Esophagus (tissue), 2 donors: ENCODE measurements around the gene PDZD11. TPM values are rescaled to one million over a fixed set of nuclear protein-coding genes. Genes with fewer than 3 reads are reported as not detected.
"Not testable (repeated sequence)": the region's sequence is repeated elsewhere in the genome, so short reads cannot be mapped to it uniquely, and the experiment has no call there.

ENCODE experiments used
- H3K27ac ChIP-seq, 2 donors: one replicate each; pipeline ENCODE4 v1.5.1; 2013; ENCODE audit warnings: low read depth in 2 of 2, mild to moderate bottlenecking in 2 of 2, inconsistent platforms in 1 of 2, low read length in 1 of 2, moderate library complexity in 1 of 2
- H3K27me3 ChIP-seq, 2 donors: one replicate each; pipeline ENCODE4 v1.6.1; 2013; ENCODE audit warnings: low read length in 2 of 2, control low read depth in 1 of 2, mild to moderate bottlenecking in 1 of 2; ENCODE audit not compliant: insufficient read depth in 2 of 2, control insufficient read depth in 1 of 2
- H3K36me3 ChIP-seq, 2 donors: one replicate each; pipeline ENCODE4 v1.6.1; 2013; ENCODE audit warnings: low read length in 1 of 2; ENCODE audit not compliant: control insufficient read depth in 2 of 2, insufficient read depth in 2 of 2
- H3K4me1 ChIP-seq, 2 donors: one replicate each; pipeline ENCODE4 v1.6.1; 2013; ENCODE audit warnings: low read length in 1 of 2; ENCODE audit not compliant: control insufficient read depth in 2 of 2, insufficient read depth in 2 of 2
- H3K4me3 ChIP-seq, 2 donors: one replicate each; pipeline ENCODE4 v1.5.1; 2013; ENCODE audit warnings: low read length in 2 of 2, mild to moderate bottlenecking in 2 of 2, low read depth in 1 of 2, moderate library complexity in 1 of 2
- H3K9me3 ChIP-seq, 2 donors: one replicate each; pipeline ENCODE4 v1.6.1; 2013; ENCODE audit warnings: mild to moderate bottlenecking in 2 of 2, low read depth in 1 of 2, low read length in 1 of 2, moderate library complexity in 1 of 2; ENCODE audit not compliant: control insufficient read depth in 2 of 2, insufficient read depth in 1 of 2
- WGBS, 2 donors: extraction: QIAGEN DNeasy Blood & Tissue Kit; methylation state at CpG; one replicate each; pipeline ENCODE4 v1.1.7; 2013; 5-methylcytosine and 5-hydroxymethylcytosine counted together
- polyA plus RNA-seq, 2 donors: library from polyadenylated mRNA; stranded (reverse); fragments of 200-250 nt; gene quantifications; one replicate each; pipeline ENCODE4 v1.2.3, GENCODE V29; 2013
- donor health status: healthy with polysubstance abuse.
- donor health status: Bipolar disorder and iron deficiency.

The PDZD11 gene, protein sequence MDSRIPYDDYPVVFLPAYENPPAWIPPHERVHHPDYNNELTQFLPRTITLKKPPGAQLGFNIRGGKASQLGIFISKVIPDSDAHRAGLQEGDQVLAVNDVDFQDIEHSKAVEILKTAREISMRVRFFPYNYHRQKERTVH
- polyA plus RNA-seq = 10 to 100 TPM; 54.2 to 78.0 TPM

DNA sequence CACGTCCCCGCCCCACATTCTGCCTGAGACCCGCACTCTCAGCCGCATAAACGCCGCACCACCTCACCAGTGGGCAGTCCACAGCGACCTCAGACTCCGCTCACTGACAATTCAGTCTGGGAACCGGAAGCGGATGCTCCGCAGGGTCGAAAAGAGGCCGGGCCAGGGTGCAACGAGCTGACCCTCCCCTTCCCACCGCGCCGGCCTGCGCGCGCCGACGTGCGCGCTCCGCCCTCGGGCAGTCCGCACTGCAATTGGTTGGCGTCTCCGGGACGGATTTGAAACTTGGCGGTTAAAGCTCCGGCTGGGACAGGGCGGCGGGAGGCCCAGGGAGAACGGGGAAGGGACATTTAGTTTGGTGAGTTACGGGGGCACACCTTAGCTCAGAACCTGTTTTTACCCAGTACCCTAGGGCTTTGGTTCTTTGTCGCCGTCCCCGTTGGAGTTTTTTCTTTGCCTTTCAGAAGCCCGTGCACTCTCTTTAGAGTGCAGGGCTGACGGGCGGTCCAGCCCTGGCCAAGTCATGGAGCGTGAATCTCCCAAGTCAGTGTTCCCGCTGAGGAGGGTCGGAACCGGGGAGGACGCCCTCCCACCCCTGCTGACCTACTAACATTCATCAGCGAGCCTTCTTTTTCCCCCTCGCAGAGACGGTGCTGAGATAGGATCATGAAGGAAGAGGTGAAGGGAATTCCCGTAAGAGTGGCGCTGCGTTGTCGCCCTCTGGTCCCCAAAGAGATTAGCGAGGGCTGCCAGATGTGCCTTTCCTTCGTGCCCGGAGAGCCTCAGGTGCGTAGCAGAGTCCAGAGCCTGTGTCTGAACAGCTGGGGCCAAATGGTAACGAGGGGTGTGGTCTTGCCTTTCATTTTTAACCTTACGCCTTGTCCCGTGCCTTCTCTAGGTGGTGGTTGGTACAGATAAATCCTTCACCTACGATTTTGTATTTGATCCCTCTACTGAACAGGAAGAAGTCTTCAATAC lies at the start of gene PDZD11, which contains the start of gene KIF4A:
Gene PDZD11 (minus strand): TSS at position 135 of the 978 bp plus-strand sequence. CDS start 586 bp downstream, outside the sequence.
Gene KIF4A (plus strand): TSS at position 312 of the 978 bp plus-strand sequence. CDS start 355 bp downstream, at position 667.
- Histone ChIP-seq H3K27me3 (no peaks in the 10 kb centered on the region), H3K4me1 (no peaks in the 10 kb centered on the region), H3K36me3 (peaks cover 0 to 4% of the 10 kb centered on the region in 2 donors), H3K4me3 (peak within 1 kb of the TSS; percentile 52 to 73), H3K9me3 (no peaks in the 10 kb centered on the region), H3K27ac (peak within 1 kb of the TSS; percentile 71 to 84)
- 1 to 28% methylated on average over 62 of the region's 62 CpGs for WGBS, 2 donors

DNA sequence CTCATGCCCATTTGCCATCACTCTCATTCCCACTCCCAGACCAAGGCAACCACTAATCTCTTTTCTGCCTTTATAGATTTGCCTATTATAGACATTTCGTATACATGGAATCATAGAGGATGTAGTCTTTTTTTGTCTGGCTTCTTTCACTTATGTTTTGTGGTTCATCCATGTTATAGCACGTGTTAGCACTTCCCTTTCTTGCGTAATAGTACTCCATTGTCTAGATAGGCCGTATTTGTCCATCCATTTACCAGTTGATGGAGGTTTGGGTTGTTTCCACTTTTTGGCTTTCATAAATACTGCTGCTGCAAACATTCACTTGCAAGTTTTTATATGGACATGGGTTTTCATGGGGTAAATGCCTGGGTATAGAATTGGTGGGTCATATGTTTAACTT lies 48.6 kb upstream of the PDZD11 start:
- H3K4me1 ChIP-seq = no peaks in the 10 kb centered on the region
- H3K4me3 ChIP-seq = no peak overlapping the region
- H3K27me3 ChIP-seq = no peaks in the 10 kb centered on the region
- no peaks in the 10 kb centered on the region for H3K36me3 ChIP-seq
- H3K27ac ChIP-seq = no peak overlapping the region
- WGBS, 2 donors = 78 to 80% methylated on average over 4 of the region's 4 CpGs
- H3K9me3 ChIP-seq = no peaks in the 10 kb centered on the region

GRCh38 chrX:70336767-70337166 lies 47.0 kb upstream of the PDZD11 start:
- no peaks in the 10 kb centered on the region for H3K36me3 ChIP-seq
- no peak overlapping the region for H3K4me3 ChIP-seq
- H3K4me1 ChIP-seq = no peaks in the 10 kb centered on the region
- no peaks in the 10 kb centered on the region for H3K27me3 ChIP-seq
- H3K9me3 ChIP-seq = no peaks in the 10 kb centered on the region
- no peak overlapping the region for H3K27ac ChIP-seq

DNA sequence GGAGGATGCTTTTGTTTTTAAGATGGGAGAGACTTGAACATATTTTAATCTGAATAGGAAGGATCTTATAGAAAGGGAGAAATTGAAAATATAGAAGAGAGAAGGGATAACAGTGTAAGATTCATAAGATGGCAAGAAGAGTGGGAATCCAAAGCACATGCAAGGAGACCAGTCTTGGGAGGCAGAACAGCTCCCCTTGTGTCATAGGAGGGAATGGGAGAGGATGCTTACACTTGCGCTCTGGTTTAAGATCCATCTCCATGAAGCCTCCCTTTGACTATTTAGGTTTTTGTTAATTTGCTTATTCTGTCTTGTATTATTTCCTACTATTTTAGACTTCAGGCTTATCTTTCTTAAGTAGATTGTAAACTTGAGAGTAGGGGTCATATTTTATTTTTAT lies 42.9 kb upstream of the PDZD11 start:
- Histone ChIP-seq H3K27me3 (no peaks in the 10 kb centered on the region), H3K27ac (no peak overlapping the region), H3K9me3 (no peaks in the 10 kb centered on the region), H3K36me3 (no peaks in the 10 kb centered on the region), H3K4me3 (no peak overlapping the region), H3K4me1 (no peaks in the 10 kb centered on the region)
- WGBS, 2 donors = 96 to 100% methylated on average over 1 of the region's 1 CpG

DNA sequence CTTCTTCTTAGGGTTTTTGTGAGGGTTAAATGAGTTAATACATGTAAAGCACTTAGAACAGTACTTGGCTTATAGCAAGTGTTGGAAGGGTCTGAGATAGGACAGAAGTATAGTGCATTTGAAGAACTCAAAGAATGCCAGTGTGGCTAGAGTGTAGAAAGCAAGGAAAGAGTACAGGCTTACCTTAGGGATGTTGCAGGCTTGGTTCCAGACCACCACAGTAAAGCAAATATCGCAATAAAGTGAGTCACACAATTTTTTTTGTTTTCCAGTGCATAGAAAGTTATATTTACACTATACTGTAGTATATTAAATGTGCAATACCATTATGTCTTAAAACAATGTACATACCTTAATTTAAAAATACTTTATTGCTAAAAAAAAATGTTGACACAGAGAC lies 41.4 kb upstream of the PDZD11 start:
- Histone ChIP-seq H3K36me3 (no peaks in the 10 kb centered on the region), H3K27me3 (no peaks in the 10 kb centered on the region), H3K27ac (no peak overlapping the region), H3K9me3 (no peaks in the 10 kb centered on the region), H3K4me1 (no peaks in the 10 kb centered on the region), H3K4me3 (no peak overlapping the region)
- 67 to 97% methylated on average over 1 of the region's 1 CpG for WGBS, 2 donors

GRCh38 chrX:70324326-70324725 lies 34.6 kb upstream of the PDZD11 start:
- H3K4me3 ChIP-seq = no peak overlapping the region
- no peaks in the 10 kb centered on the region for H3K27me3 ChIP-seq
- no peaks in the 10 kb centered on the region for H3K4me1 ChIP-seq
- no peaks in the 10 kb centered on the region for H3K9me3 ChIP-seq
- 88 to 93% methylated on average over 2 of the region's 2 CpGs for WGBS, 2 donors
- H3K27ac ChIP-seq = no peak overlapping the region
- no peaks in the 10 kb centered on the region for H3K36me3 ChIP-seq

- WGBS, 2 donors = 97 to 98% methylated on average over 6 of the region's 6 CpGs
- H3K36me3 ChIP-seq, H3K27me3 ChIP-seq, H3K4me3 ChIP-seq, H3K4me1 ChIP-seq, H3K9me3 ChIP-seq, H3K27ac ChIP-seq: not testable (repeated sequence)
Measured at GRCh38 chrX:70323628-70324027, 33.9 kb upstream of the PDZD11 start.

DNA sequence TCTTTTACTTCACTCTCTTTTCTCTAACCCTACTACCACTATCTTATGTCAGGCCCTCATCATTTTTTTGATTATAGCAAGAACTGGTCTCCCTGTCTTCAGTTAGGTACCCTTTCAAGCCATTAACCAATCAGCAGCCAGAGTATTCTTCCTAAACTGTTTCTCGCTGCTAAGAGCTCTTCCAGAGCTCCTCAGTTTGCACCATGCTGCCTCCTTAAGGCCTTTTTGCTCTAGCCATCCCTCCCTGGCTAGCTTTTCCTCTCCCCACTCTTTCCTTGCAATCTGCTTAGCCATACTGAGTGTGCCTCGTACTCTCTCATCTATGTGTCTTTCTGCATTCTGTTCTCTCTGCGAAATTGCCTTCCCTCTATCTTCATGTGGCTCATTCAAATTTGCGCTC lies 33.1 kb upstream of the PDZD11 start:
- Histone ChIP-seq H3K4me1 (no peaks in the 10 kb centered on the region), H3K27ac (no peak overlapping the region), H3K9me3 (no peaks in the 10 kb centered on the region), H3K4me3 (no peak overlapping the region), H3K36me3 (no peaks in the 10 kb centered on the region), H3K27me3 (no peaks in the 10 kb centered on the region)
- WGBS, 2 donors = 90 to 99% methylated on average over 4 of the region's 4 CpGs

DNA sequence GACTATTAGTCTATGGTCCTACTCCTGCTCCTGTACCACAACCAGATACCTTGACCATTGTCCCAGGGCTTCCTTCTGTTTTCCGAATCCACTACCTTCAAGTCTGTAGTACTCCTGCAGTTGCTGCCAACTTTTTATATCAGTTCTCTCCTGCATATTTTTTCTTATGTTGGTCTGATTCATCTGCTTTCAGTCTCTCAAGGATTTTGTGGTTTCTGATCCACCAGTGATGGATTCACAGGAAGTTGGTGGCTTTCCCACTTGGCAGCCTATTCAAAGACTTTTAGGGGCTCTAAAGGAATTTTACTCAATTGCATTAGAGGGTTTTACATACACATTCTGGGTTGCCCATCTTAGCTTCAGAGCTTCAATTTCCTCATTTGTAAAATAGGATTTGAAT lies 23.8 kb upstream of the PDZD11 start:
- Histone ChIP-seq H3K27ac (no peak overlapping the region), H3K27me3 (no peaks in the 10 kb centered on the region), H3K4me3 (no peak overlapping the region), H3K36me3 (no peaks in the 10 kb centered on the region), H3K9me3 (no peaks in the 10 kb centered on the region), H3K4me1 (no peaks in the 10 kb centered on the region)
- WGBS, 2 donors = 83 to 88% methylated on average over 1 of the region's 1 CpG
